Keratinocyte (primary cell): Measurements from ENCODE around the gene ARHGAP9. TPM values are rescaled to one million over a fixed set of nuclear protein-coding genes. Genes with fewer than 3 reads are reported as not detected.

Experiments
- DNase-seq: peaks from one replicate; pipeline ENCODE4 v3.0.0-alpha.2; 2011; ENCODE audit warnings: low read depth, missing footprints, low spot score
- FAIRE-seq: peaks from 2 replicates; lab custom pipeline; 2011; peaks lifted over from hg19 to GRCh38; lab: Jason Lieb, UNC
- H2AFZ ChIP-seq: 2 replicates; pipeline ENCODE4 v1.6.0; 2012; ENCODE audit warnings: low read length, control low read depth, inconsistent platforms; ENCODE audit not compliant: control insufficient read depth
- H3K27ac ChIP-seq: 2 replicates; pipeline ENCODE4 v1.5.1; 2011; ENCODE audit warnings: low read length; ENCODE audit not compliant: control insufficient read depth, insufficient read depth
- H3K27me3 ChIP-seq: 3 replicates; pipeline ENCODE4 v1.6.0; 2011; ENCODE audit warnings: low read length; ENCODE audit not compliant: control insufficient read depth, insufficient read depth; ENCODE audit errors: extremely low read depth
- H3K36me3 ChIP-seq, 2 experiments: 2 replicates in 1 of 2; 3 replicates in 1 of 2; pipeline ENCODE4 v1.5.1; 2011; ENCODE audit warnings: low read length in 2 of 2, mild to moderate bottlenecking in 1 of 2; ENCODE audit not compliant: control insufficient read depth in 2 of 2, insufficient read depth in 2 of 2; ENCODE audit errors: extremely low read depth in 1 of 2
- H3K4me1 ChIP-seq: 3 replicates; pipeline ENCODE4 v1.5.1; 2011; ENCODE audit warnings: low read length; ENCODE audit not compliant: control insufficient read depth, insufficient read depth; ENCODE audit errors: extremely low read depth
- H3K4me2 ChIP-seq: 3 replicates; pipeline ENCODE4 v1.6.0; 2011; ENCODE audit warnings: low read depth, low read length; ENCODE audit not compliant: control insufficient read depth, insufficient read depth; ENCODE audit errors: extremely low read depth
- H3K4me3 ChIP-seq, 3 experiments: fragments of 200-600 bp in 1 of 3; sonication (generic) in 1 of 3; 2 replicates in 2 of 3; 3 replicates in 1 of 3; pipeline ENCODE4 v1.5.1; 2011 to 2016; ENCODE audit warnings: low read length in 3 of 3, mild to moderate bottlenecking in 3 of 3, control low read depth in 2 of 3, inconsistent platforms in 1 of 3, low read depth in 1 of 3, mixed read lengths in 1 of 3, mixed run types in 1 of 3, moderate library complexity in 1 of 3; ENCODE audit not compliant: control insufficient read depth in 2 of 3, insufficient read depth in 2 of 3; ENCODE audit errors: extremely low read depth in 1 of 3
- H3K79me2 ChIP-seq: 2 replicates; pipeline ENCODE4 v1.6.0; 2012; ENCODE audit warnings: low read length; ENCODE audit not compliant: control insufficient read depth, insufficient read depth
- H3K9ac ChIP-seq: 3 replicates; pipeline ENCODE4 v1.6.0; 2011; ENCODE audit warnings: low read length; ENCODE audit not compliant: control insufficient read depth, insufficient read depth; ENCODE audit errors: extremely low read depth
- H3K9me1 ChIP-seq: 3 replicates; pipeline ENCODE4 v1.6.0; 2011; ENCODE audit warnings: low read length; ENCODE audit not compliant: control insufficient read depth, insufficient read depth; ENCODE audit errors: extremely low read depth
- H3K9me3 ChIP-seq: 2 replicates; pipeline ENCODE4 v1.5.1; 2012; ENCODE audit warnings: low read depth, low read length; ENCODE audit not compliant: control insufficient read depth
- H4K20me1 ChIP-seq: 3 replicates; pipeline ENCODE4 v1.6.0; 2011; ENCODE audit warnings: low read length; ENCODE audit not compliant: control insufficient read depth, insufficient read depth; ENCODE audit errors: extremely low read depth
- CTCF ChIP-seq, 3 experiments: IDR thresholded peaks in 1 of 3; conservative IDR thresholded peaks in 1 of 3; optimal IDR thresholded peaks in 1 of 3; 2 replicates in 2 of 3; 3 replicates in 1 of 3; pipeline versions ENCODE3 to v1.5.1; 2011; ENCODE audit warnings: low read length in 3 of 3, mild to moderate bottlenecking in 3 of 3, moderate library complexity in 2 of 3, control low read depth in 1 of 3, inconsistent platforms in 1 of 3; ENCODE audit not compliant: insufficient read depth in 2 of 3; ENCODE audit errors: extremely low read depth in 1 of 3
- EZH2 ChIP-seq: IDR thresholded peaks from one replicate; pipeline ENCODE4 v1.6.1; 2012; ENCODE audit warnings: inconsistent platforms, mild to moderate bottlenecking, low read length, moderate library complexity
- dilution Hi-C: fragments of 300-500 bp; cut with MboI; formaldehyde crosslinking; loops from one replicate; pipeline ENCODE4 v1.7.0; 2020; ENCODE audit warnings: low sequenced_read_pairs; ENCODE audit not compliant: extremely low pct_ligation_motif_present
- polyA plus RNA-seq, 5 experiments: library from polyadenylated mRNA; depleted of rRNA in 3 of 5; stranded (reverse) in 3 of 5; stranded (forward) in 1 of 5; unstranded in 1 of 5; fragments of >200 nt; gene quantifications; 1 replicate in 1 of 5; 2 replicates in 3 of 5; 3 replicates in 1 of 5; pipeline versions ENCODE4 v1.2.1 to v1.2.3, GENCODE V29; 2011 to 2012; ENCODE audit warnings: missing spikeins in 2 of 5, low read depth in 1 of 5, low replicate concordance in 1 of 5

Gene ARHGAP9
- polyA plus RNA-seq, 1 donor (not counting 4 experiments of a cell fraction or from before 2014, with no cell fraction given), result not detected

- peaks cover 37 to 39% of the 10 kb centered on the region in 2 experiments for H3K36me3 ChIP-seq
- H3K4me2 ChIP-seq, result no peak overlapping the region
- FAIRE-seq, result no peak
- no peak for DNase-seq
- peaks cover 2% of the 10 kb centered on the region for H3K9me1 ChIP-seq
- H3K9ac ChIP-seq, result no peak overlapping the region
- no peak for TF ChIP-seq EZH2
- TF ChIP-seq CTCF (optimal IDR thresholded peaks at IDR 0.05 in 1 of 3, IDR thresholded peaks at IDR 0.05 in 1 of 3, conservative IDR thresholded peaks at IDR 0.05 in 1 of 3; ENCODE audit: extremely low read depth in 1 of 3, insufficient read depth in 2 of 3, low read length in 3 of 3), result no peak
- peaks cover 5% of the 10 kb centered on the region for H4K20me1 ChIP-seq
- H3K27me3 ChIP-seq, result no peaks in the 10 kb centered on the region
- H3K4me1 ChIP-seq, result peaks cover 19% of the 10 kb centered on the region
- H2AFZ ChIP-seq, result no peak overlapping the region
- peaks cover 24% of the 10 kb centered on the region for H3K79me2 ChIP-seq
- H3K9me3 ChIP-seq, result no peaks in the 10 kb centered on the region
- H3K4me3 ChIP-seq, result no peak overlapping the region
- no peak overlapping the region for H3K27ac ChIP-seq
- dilution Hi-C loops, result no loop called here
Observed at GRCh38 chr12:57526477-57527126, 46.9 kb upstream of the ARHGAP9 start.

- H3K79me2 ChIP-seq, result peaks cover 24% of the 10 kb centered on the region
- no peak overlapping the region for H3K9ac ChIP-seq
- peaks cover 34 to 39% of the 10 kb centered on the region in 2 experiments for H3K36me3 ChIP-seq
- H3K4me2 ChIP-seq, result no peak overlapping the region
- peaks cover 24% of the 10 kb centered on the region for H3K4me1 ChIP-seq
- no peak overlapping the region for H2AFZ ChIP-seq
- DNase-seq (no peak), FAIRE-seq (no peak)
- H3K4me3 ChIP-seq, result no peak overlapping the region
- no peak overlapping the region for H3K27ac ChIP-seq
- dilution Hi-C loops, result no loop called here
- no peak for TF ChIP-seq EZH2
- no peak for TF ChIP-seq CTCF (optimal IDR thresholded peaks at IDR 0.05 in 1 of 3, IDR thresholded peaks at IDR 0.05 in 1 of 3, conservative IDR thresholded peaks at IDR 0.05 in 1 of 3; ENCODE audit: extremely low read depth in 1 of 3, insufficient read depth in 2 of 3, low read length in 3 of 3)
- peaks cover 5% of the 10 kb centered on the region for H4K20me1 ChIP-seq
- H3K9me1 ChIP-seq, result peaks cover 2% of the 10 kb centered on the region
- H3K9me3 ChIP-seq, result no peaks in the 10 kb centered on the region
- no peaks in the 10 kb centered on the region for H3K27me3 ChIP-seq
Observed at GRCh38 chr12:57525615-57526383, 46.1 kb upstream of the ARHGAP9 start.
